HCT116 (cell line): Measurements from ENCODE around the gene MYL5.

Experiments used
- EZH2phosphoT487 ChIP-seq: fragments of 200-600 bp; IDR thresholded peaks from 2 replicates; pipeline ENCODE4 v1.6.1; 2018; ENCODE audit warnings: antibody characterized with exemption, borderline replicate concordance
- TF ChIP-seq, protein P1 (sequence below), 3 experiments: fragments of 200-600 bp in 1 of 3; sonication (generic) in 1 of 3; IDR thresholded peaks in 2 of 3; conservative IDR thresholded peaks in 1 of 3; 2 replicates each; pipeline ENCODE4 v1.5.1; 2012 to 2017; ENCODE audit warnings: low read depth in 2 of 3, low read length in 2 of 3, antibody characterized with exemption in 1 of 3, borderline replicate concordance in 1 of 3, control low read depth in 1 of 3, mild to moderate bottlenecking in 1 of 3, mixed read lengths in 1 of 3, mixed run types in 1 of 3, moderate library complexity in 1 of 3; ENCODE audit not compliant: insufficient read depth in 1 of 3

DNA sequence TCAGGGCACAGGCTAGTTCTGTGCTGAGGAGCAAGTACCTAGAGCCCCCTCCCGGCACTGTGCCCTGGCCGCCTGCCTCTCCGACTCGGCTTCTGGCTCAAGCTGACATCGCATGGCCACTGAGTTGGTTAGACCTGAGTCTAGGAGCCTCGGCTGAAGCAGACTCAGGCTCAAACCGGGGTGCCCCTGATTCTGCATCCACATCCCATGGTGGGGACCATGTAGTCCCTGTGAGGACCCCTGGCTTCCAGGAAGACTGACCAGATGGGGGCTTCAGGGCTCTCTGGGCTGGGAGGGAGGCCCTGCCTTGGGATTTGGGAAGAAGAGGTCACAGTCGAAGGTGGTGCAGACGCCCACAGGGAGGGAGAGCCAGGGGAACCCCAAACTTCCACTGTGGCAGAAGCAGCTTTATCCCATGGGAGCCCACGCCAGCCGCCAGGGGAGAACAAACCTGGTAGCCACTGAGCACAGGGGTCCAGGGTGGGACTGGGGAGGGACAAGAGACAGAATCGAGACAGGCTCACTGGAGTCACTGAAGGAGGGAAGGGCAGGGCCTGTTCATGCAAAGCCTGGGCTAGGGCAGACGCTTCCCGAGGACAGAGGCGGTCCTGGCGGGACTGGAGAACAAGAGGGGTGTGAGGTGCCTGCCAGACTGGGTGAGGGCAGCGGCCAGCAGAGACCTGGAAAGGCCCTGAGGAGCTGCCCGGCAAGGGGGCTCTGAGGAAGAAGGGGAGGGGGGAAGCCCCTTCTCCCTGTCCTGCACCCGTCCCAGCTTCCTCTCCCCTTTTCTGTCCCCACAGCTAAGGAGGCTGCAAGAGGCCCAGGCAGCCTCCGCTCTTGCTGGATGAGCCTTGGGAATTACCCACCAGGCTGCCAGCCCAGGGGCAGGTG is 47.9 kb upstream of the MYL5 start:
- TF ChIP-seq EZH2phosphoT487, result no peak
- TF ChIP-seq, protein P1, sequence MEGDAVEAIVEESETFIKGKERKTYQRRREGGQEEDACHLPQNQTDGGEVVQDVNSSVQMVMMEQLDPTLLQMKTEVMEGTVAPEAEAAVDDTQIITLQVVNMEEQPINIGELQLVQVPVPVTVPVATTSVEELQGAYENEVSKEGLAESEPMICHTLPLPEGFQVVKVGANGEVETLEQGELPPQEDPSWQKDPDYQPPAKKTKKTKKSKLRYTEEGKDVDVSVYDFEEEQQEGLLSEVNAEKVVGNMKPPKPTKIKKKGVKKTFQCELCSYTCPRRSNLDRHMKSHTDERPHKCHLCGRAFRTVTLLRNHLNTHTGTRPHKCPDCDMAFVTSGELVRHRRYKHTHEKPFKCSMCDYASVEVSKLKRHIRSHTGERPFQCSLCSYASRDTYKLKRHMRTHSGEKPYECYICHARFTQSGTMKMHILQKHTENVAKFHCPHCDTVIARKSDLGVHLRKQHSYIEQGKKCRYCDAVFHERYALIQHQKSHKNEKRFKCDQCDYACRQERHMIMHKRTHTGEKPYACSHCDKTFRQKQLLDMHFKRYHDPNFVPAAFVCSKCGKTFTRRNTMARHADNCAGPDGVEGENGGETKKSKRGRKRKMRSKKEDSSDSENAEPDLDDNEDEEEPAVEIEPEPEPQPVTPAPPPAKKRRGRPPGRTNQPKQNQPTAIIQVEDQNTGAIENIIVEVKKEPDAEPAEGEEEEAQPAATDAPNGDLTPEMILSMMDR (IDR thresholded peaks at IDR 0.05 in 2 of 3, conservative IDR thresholded peaks at IDR 0.05 in 1 of 3; ENCODE audit: borderline replicate concordance in 1 of 3, insufficient read depth in 1 of 3, low read depth in 2 of 3, low read length in 2 of 3), result no peak
